ENCODE data around the gene CCDC40. TPM values are rescaled to one million over a fixed set of nuclear protein-coding genes. Genes with fewer than 3 reads are reported as not detected.

The CCDC40 gene
- total RNA-seq, 2 donors from 2014 or later: 1.2 to 3.6 TPM

GRCh38 chr17:80126449-80126715, 89.9 kb downstream of the CCDC40 start:
- Histone ChIP-seq H3K4me3 (no peak overlapping the region), H3K27me3 (no peaks in the 10 kb centered on the region), H3K27ac (no peak overlapping the region), H3K9me3 (no peaks in the 10 kb centered on the region), H3K36me3 (no peaks in the 10 kb centered on the region), H3K9ac (ENCODE audit: low read depth in 2 of 2, low read length in 2 of 2) (no peak overlapping the region), H3K4me1 (no peaks in the 10 kb centered on the region)
- no peak for TF ChIP-seq CTCF (IDR thresholded peaks at IDR 0.05)
- DNase-seq: no peak
- intact Hi-C loops (cut with DNase I): no loop called here

- peaks cover 9% of the 10 kb centered on the region for H3K36me3 ChIP-seq
- no peak for TF ChIP-seq CTCF (IDR thresholded peaks at IDR 0.05)
- no peak overlapping the region for H3K4me3 ChIP-seq
- intact Hi-C loops (cut with DNase I): no loop called here
- DNase-seq: no peak
- H3K9me3 ChIP-seq: no peaks in the 10 kb centered on the region
- no peaks in the 10 kb centered on the region for H3K27me3 ChIP-seq
- no peak overlapping the region for H3K27ac ChIP-seq
- no peak overlapping the region for H3K9ac ChIP-seq (ENCODE audit: low read depth in 2 of 2, low read length in 2 of 2)
- H3K4me1 ChIP-seq: no peaks in the 10 kb centered on the region
Observed at GRCh38 chr17:80129006-80129565, 92.6 kb downstream of the CCDC40 start.

GRCh38 chr17:80130992-80131391, 94.5 kb downstream of the CCDC40 start:
- H3K4me1 ChIP-seq: no peaks in the 10 kb centered on the region
- no peak overlapping the region for H3K4me3 ChIP-seq
- intact Hi-C loops (cut with DNase I): no loop called here
- no peak overlapping the region for H3K9ac ChIP-seq (ENCODE audit: low read depth in 2 of 2, low read length in 2 of 2)
- peaks cover 22% of the 10 kb centered on the region for H3K36me3 ChIP-seq
- H3K9me3 ChIP-seq: no peaks in the 10 kb centered on the region
- TF ChIP-seq CTCF (IDR thresholded peaks at IDR 0.05): no peak
- no peak for DNase-seq
- H3K27ac ChIP-seq: no peak overlapping the region
- no peaks in the 10 kb centered on the region for H3K27me3 ChIP-seq

- intact Hi-C loops (cut with DNase I): no loop called here
Observed at GRCh38 chr17:80132906-80133625, 96.6 kb downstream of the CCDC40 start.

GRCh38 chr17:80133626-80133970, 97.2 kb downstream of the CCDC40 start:
- no peak for DNase-seq

More at GRCh38 chr17:80132906-80133625, 96.6 kb downstream of the CCDC40 start:
- DNase-seq: no peak
- Histone ChIP-seq H3K9ac (ENCODE audit: low read depth in 2 of 2, low read length in 2 of 2) (no peak overlapping the region), H3K9me3 (no peaks in the 10 kb centered on the region), H3K4me3 (no peak overlapping the region), H3K27ac (no peak overlapping the region), H3K4me1 (no peaks in the 10 kb centered on the region), H3K36me3 (peaks cover 37% of the 10 kb centered on the region), H3K27me3 (no peaks in the 10 kb centered on the region)
- TF ChIP-seq CTCF (IDR thresholded peaks at IDR 0.05): no peak

More at GRCh38 chr17:80133626-80133970, 97.2 kb downstream of the CCDC40 start:
- intact Hi-C loops (cut with DNase I): no loop called here
- no peak for TF ChIP-seq CTCF (IDR thresholded peaks at IDR 0.05)
- H3K4me1 ChIP-seq: no peaks in the 10 kb centered on the region
- no peak overlapping the region for H3K27ac ChIP-seq
- H3K9ac ChIP-seq (ENCODE audit: low read depth in 2 of 2, low read length in 2 of 2): no peak overlapping the region
- H3K27me3 ChIP-seq: no peaks in the 10 kb centered on the region
- H3K36me3 ChIP-seq: peaks cover 39% of the 10 kb centered on the region
- H3K4me3 ChIP-seq: no peak overlapping the region
- no peaks in the 10 kb centered on the region for H3K9me3 ChIP-seq
